Middle frontal gyrus (tissue), 1 donor: ENCODE results near the gene MACC1.
"Not testable (repeated sequence)": the region's sequence is repeated elsewhere in the genome, so short reads cannot be mapped to it uniquely, and the experiment has no call there.

Experiments
- DNase-seq: peaks from one replicate; pipeline ENCODE4 v3.0.0-alpha.2; 2015; ENCODE audit warnings: low spot score; ENCODE audit errors: extremely low spot score

The MACC1 gene

DNA sequence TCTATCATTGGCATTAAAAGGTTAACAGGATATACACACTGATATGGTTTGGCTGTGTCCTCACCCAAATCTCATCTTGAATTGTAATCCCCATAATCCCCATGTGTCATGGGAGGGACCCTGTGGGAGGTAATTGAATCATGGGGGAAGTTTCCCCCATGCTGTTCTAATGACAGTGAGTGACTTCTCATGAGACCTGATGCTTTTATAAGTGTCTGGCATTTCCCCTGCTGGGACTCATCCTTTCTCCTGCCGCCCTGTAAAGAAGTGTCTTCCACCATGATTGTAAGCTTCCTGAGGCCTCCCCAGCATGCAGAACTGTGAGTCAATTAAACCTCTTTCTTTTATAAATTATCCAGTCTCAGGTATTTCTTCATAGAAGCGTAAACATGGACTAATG lies 9.4 kb downstream of the MACC1 start:
- not testable (repeated sequence) for DNase-seq

DNA sequence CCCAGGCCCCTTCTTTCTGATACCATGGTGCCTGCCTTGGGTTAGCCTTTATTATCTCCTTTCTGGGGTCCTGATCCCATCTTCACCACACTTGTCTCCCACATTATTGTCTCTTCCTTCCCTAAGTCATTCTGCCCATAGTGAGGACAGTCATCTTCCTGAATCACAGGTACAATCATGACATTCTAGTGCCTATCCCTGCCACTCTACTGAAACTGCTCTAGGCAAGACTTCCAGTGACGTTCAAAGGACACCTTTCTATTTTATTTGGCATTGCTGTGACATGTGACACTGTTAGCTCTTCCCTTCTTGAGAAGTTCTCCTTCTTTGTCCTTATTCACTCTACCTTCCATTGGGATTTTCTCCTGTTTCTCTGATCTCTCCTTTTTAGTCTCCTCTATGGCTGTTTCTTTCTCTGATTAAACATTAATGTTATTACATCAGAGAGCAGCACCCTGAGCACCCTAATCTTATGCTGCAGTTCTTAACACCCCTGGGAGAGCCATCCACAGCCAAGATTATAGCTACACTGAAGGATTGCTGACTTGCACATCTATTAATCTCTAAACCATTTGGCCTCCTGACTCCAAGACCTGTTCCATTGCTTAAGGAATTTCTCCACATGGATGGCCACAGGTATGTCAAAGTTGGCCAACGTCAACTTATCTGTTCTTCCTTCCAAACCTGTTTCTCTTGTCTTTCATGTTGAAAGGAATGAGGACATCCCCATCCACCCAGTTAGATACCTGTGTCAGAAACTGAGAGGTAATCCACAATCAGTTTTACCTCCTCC lies 10.9 kb downstream of the MACC1 start:
- no peak for DNase-seq

GRCh38 chr7:20203316-20203715 lies 13.9 kb downstream of the MACC1 start:
- no peak for DNase-seq

DNA sequence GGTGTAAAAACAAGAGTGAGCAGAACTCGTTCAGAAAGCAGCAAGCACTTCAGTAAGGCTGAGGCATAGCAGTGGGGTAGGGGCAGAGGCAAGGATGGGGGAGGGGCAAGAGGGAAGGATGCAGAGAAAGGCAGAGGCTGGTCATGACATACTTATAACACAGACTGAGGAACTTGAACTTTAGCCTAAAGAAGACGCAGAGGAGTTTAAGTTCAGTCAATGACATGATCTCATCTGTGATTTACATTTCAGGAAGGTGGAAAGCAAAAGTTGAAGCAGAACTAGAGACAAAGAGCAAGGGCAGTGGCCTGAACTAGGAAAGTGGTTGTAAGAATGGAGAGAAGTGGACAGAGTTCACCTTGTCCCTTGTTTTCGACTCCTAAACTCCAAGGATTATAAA lies 15.8 kb downstream of the MACC1 start:
- DNase-seq: no peak

DNA sequence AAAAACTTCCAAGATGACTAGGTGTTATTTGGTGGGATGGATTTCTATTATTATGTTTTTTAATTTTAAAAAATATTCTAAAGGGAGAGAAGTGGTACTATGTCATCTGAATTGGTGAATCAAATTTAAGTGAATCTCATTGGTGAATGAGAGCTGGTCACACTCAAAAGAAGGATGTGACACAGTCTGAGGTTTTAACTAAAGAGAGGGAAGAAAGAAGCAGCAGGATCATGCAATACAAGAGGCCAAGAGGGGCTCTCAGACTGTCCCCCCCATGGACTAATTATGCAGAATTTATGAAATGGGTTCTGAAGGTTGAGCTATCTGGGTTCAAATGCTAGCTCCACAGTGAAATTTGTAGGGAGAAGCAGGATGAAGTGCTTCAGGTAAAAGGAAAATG lies 16.2 kb downstream of the MACC1 start:
- no peak for DNase-seq

DNA sequence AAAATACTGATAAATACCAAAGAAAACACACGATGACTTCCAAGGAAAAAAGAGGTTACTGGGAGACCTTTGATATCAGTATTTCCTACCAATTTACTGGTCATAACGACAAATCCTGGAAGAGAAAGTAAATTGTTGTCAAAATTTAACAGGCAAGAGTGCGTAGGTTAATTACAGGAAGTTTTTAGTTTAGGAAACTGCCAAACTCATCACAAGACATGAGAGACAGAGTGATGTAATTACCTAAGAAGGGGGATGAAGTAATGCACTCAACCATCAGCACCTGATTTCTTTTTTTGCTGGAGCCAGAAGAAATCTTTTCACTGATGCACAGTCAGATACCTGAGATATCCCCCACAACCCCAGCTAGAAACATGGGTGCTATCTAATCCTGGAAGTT lies 16.8 kb downstream of the MACC1 start:
- no peak for DNase-seq

DNA sequence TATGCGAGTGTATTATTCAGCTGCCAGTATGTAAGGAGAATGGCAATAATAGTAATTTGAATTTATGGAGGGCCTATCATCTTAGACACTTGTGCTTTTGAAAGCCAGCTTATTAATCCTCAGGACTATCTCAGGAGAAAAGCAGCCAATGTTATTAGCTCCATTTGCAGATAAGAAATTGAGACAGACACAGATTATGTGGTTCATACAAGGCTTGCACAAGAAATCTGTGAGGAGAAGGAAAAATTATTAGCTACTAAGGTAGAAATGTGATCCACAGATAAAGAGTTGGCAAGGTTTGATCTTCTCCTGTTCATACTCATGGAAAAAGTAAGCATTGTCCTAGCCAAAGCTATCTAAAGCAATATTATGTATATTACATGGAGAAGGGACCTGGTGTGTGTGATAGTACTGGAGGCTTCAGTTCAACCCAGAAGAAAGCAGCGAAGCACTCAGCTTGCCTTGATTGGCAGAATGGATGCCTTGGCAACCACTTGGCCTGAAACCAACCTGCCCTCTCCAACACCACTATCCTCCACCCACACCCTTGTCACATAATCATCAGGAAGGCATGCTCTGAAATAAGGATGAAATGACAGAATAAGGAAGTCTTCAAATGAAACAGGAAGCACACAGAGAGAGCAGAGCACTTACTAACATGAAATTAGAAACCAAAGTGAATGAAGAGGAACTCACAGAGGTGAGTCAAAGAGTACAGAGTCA lies 18.0 kb downstream of the MACC1 start:
- DNase-seq: no peak

DNA sequence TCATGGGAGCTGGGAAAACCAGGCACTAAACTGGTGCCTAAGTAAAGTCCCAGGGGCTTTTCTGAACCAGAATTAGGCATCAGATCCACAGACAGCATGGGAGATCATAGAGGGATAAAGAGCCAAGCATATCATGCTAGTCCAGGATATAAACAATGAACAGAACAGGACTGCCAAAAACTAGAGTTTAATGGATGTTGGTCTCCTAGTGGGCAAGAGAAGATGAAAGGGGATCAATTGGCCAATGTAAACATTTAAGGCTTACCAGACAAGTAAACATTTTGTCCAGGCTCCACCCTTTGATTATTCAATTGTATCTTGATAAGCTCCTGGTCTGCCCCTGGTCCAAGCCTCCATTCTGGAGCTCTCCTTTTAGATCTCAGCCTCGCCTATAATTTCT lies 18.9 kb downstream of the MACC1 start:
- no peak for DNase-seq

DNA sequence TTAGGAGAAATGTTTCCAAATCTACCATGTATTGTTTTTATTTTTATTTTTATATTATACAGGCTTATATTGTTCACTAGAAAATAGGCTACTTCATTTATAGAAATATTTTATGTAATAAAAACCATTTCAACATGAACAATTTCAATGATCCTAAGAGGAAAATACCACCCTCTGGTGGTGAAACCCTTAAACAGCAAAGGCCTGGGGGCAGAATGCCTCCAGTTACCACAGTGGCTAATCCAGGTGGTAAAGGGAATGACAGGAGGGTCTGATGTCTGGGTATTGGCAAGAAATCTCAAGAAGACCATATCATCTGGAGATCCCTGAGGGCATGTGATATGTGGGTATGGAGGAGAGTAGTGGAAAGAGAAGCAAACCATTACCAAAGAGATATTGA lies 19.3 kb downstream of the MACC1 start:
- no peak for DNase-seq

DNA sequence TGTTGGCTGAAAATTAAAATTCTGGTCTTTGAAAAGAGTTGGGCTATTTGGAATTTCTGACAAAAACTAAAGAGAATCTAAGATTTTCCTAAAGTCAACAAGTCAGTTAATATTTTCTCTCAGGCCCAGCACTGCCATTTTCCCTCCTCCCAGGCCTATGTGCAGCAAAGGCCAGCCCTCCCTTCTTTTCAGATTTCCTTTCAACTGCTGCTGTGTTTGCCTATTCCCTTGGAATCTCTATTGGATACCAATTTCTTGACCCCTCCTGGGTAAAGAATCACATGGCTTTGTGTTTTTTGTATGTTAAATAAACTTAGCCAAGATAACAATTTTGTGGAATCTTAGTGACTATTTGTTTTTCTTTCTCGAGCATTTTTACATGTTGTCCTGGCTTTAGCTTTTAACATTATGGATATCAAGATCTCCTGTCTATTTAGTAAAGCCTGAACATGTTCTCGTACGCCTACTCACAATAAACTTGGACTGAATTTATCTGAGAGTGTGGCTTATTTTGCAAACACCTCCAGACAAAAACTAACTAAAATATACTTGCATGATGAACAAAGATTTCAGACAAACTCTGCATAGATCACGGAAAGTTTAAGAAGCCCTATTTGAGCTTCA lies 19.9 kb downstream of the MACC1 start:
- no peak for DNase-seq

GRCh38 chr7:20194343-20194995 lies 22.7 kb downstream of the MACC1 start:
- no peak for DNase-seq

GRCh38 chr7:20193873-20194272 lies 23.3 kb downstream of the MACC1 start:
- no peak for DNase-seq

DNA sequence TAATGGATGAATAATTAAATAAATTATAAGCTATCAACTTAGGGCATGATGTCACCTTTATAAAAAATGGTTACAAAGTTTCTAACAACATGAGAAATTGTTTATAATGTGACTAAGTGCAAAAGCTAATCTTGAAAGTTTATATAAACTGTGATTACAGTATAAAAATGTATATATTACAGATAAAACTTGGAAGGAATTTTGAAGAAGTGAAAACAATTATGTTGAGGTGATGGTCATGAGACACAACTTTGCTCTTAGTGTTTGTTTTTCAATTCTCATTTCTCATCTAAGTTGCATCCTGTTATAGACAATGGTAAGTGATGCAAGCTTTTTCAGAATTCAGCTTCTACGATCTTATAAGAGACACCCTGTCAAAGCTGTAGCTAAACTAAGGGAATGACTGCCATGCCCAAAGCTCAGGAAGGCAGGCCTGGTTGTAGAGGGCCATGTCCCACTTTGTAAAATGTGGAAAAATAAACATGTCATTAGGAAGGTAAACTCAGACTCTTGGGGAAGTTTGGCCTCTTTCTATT lies 23.9 kb downstream of the MACC1 start:
- DNase-seq: no peak

GRCh38 chr7:20191391-20191869 lies 25.8 kb downstream of the MACC1 start:
- DNase-seq: no peak

DNA sequence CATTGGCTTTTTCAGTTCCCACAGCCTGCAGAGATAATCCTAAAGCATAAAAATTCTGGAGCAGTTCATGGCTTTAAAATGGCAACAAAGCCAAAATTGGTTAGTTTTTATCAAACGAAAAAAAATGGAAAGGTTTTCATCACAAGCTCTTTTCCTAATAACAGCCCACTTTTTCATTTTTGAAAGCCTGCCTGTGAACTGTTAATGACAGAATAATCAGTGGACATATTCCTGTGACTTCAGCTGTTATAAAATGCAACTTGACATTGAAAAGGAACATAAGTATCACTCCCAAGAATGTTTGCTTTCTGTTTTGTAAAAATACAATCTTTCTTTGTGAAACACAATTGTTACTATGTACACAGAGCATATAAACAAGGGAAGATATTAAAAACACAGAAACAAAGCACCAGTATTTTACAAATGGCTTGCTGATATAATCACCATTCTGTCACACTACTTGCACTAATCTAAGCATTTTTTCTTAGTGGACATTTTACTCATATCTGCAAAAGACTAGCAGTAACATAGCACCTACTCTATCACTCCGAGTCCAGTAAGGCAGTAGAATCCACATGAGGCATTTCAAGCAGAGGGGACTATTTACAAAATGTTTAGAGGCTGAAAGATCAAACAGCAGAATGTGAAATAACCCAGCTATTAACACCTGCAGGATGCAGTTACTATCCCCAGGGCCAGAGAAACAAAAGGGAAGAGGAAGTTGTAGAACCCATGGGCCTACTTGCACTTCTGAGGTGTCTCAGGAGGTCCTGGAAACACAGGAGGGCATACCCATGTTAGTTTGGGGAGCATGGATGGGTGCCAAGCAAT lies 26.4 kb downstream of the MACC1 start:
- DNase-seq: no peak

DNA sequence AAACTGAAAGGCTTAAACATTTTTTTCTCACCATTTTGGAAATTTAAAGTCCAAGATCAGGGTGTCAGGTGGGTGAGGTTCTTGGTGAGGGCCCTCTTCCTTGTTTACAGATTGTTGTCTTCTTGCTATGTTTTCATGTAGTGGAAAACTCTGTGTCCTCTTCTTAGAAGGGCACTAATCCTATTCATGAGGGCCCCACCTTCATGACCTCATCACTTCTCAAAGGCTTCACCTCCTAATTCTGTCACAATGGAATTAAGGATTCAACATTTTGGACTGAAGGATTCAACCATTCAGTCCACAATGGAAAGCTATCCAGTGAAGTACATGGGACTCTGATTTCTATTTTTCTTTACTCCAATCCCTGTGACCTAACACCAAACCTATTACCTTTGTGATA lies 27.3 kb downstream of the MACC1 start:
- no peak for DNase-seq

DNA sequence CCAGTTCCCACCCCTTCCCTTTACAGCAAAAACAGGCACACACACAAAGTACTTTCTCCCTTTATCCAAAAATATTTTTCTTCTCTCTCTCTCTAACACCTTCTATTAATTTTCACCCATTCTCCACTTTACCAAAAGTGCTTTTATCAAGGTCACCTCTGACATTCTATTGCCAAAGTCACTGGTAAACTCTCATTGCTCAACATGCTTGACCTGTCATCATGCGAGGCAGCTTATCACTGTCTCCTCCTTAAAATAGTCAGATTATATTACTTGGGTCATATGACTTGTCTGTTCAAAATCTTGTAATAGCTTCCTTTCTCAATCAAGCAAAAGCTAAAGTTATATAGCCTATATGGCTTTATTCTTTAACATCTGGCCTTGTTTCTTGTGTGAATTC lies 28.6 kb downstream of the MACC1 start:
- no peak for DNase-seq

DNA sequence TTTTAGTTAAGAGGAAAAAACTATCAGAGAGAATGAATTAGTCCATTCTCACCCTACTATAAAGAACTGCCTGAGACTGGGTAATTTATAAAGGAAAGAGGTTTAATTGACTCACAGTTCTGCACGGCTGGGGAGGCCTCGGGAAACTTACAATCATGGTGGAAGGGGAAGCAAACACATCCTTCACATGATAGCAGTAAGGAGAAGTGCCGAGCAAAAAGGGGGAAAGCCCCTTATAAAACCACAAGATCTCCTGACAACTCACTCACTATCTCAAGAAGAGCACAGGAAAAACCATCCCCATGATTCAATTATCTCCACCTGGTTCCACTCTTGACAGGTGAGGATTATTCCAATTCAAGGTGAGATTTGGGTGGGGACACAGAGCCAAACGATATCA lies 29.3 kb downstream of the MACC1 start:
- DNase-seq: not testable (repeated sequence)

- DNase-seq: no peak
Observed at GRCh38 chr7:20185988-20186387, 31.2 kb downstream of the MACC1 start.

GRCh38 chr7:20183086-20183485 lies 34.1 kb downstream of the MACC1 start:
- DNase-seq: no peak
